UCSD-AML1 (cell line): ENCODE measurements around the gene MAP7.
"Not testable (repeated sequence)": the region's sequence is repeated elsewhere in the genome, so short reads cannot be mapped to it uniquely, and the experiment has no call there.

Experiments
- DNase-seq: peaks from one replicate; lab custom pipeline; 2025; ENCODE audit not compliant: unreplicated experiment; lab: John Stamatoyannopoulos, UW

The MAP7 gene

GRCh38 chr6:136550330-136551071 lies at the start of gene MAP7:
Gene MAP7 (minus strand): TSS chr6:136550422. CDS start chr6:136550408, 14 bp downstream.
- peak; percentile 64 for DNase-seq

- DNase-seq: no peak
These were observed 49.2 kb upstream of the MAP7 start for GRCh38 chr6:136599329-136600011.

GRCh38 chr6:136598048-136598447 lies 47.8 kb upstream of the MAP7 start:
- no peak for DNase-seq

- DNase-seq: no peak
These were observed 44.4 kb upstream of the MAP7 start for GRCh38 chr6:136594671-136595070.

GRCh38 chr6:136593748-136594490 lies 43.7 kb upstream of the MAP7 start:
- peak; percentile 74 for DNase-seq

GRCh38 chr6:136592930-136593673 lies 42.9 kb upstream of the MAP7 start:
- peak; percentile 17 for DNase-seq

GRCh38 chr6:136591617-136592016 lies 41.4 kb upstream of the MAP7 start:
- no peak for DNase-seq

GRCh38 chr6:136590846-136591245 lies 40.6 kb upstream of the MAP7 start:
- not testable (repeated sequence) for DNase-seq

- DNase-seq: no peak
These were observed 37.3 kb upstream of the MAP7 start for GRCh38 chr6:136587527-136587926.

- DNase-seq: no peak
These were observed 36.1 kb upstream of the MAP7 start for GRCh38 chr6:136586295-136586694.

GRCh38 chr6:136585523-136585922 lies 35.3 kb upstream of the MAP7 start:
- DNase-seq: not testable (repeated sequence)

GRCh38 chr6:136584290-136584689 lies 34.1 kb upstream of the MAP7 start:
- DNase-seq: not testable (repeated sequence)

GRCh38 chr6:136582711-136583471 lies 32.7 kb upstream of the MAP7 start:
- DNase-seq: no peak

GRCh38 chr6:136579800-136580199 lies 29.6 kb upstream of the MAP7 start:
- DNase-seq: no peak

GRCh38 chr6:136576821-136577220 lies 26.6 kb upstream of the MAP7 start:
- DNase-seq: no peak

GRCh38 chr6:136571496-136571895 lies 21.3 kb upstream of the MAP7 start:
- DNase-seq: no peak

GRCh38 chr6:136571065-136571464 lies 20.8 kb upstream of the MAP7 start:
- DNase-seq: no peak

- no peak for DNase-seq
These were observed 17.9 kb upstream of the MAP7 start for GRCh38 chr6:136568129-136568528.

GRCh38 chr6:136567688-136568087 lies 17.5 kb upstream of the MAP7 start:
- no peak for DNase-seq

GRCh38 chr6:136566851-136567250 lies 16.6 kb upstream of the MAP7 start:
- no peak for DNase-seq
